Activated T-helper 1 cell treated with anti-CD3 and anti-CD28 coated beads, Interleukin-2, amount 50 U/mL, for 16 hours (primary cell): Measurements from ENCODE around the gene GFRA4.

Experiments used
- DNase-seq, 2 donors: peaks; one replicate each; pipeline ENCODE4 v3.0.0-alpha.2; 2020; ENCODE audit warnings: low read depth in 1 of 2, low spot score in 1 of 2

Gene GFRA4

DNA sequence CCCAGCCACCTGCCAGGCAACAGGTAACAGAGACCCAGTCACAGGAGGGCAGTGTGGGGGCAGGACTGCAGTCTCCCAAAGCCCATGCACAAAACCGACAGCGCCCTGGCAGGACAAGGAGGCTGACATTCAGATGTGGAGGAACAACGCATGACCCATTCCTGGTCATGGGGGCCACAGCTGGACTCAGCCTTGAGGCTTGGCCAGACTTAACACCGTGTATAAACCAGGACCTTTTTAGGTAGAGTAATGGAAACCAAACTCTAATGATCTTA is 8.1 kb downstream of the GFRA4 start:
- no peak for DNase-seq

DNA sequence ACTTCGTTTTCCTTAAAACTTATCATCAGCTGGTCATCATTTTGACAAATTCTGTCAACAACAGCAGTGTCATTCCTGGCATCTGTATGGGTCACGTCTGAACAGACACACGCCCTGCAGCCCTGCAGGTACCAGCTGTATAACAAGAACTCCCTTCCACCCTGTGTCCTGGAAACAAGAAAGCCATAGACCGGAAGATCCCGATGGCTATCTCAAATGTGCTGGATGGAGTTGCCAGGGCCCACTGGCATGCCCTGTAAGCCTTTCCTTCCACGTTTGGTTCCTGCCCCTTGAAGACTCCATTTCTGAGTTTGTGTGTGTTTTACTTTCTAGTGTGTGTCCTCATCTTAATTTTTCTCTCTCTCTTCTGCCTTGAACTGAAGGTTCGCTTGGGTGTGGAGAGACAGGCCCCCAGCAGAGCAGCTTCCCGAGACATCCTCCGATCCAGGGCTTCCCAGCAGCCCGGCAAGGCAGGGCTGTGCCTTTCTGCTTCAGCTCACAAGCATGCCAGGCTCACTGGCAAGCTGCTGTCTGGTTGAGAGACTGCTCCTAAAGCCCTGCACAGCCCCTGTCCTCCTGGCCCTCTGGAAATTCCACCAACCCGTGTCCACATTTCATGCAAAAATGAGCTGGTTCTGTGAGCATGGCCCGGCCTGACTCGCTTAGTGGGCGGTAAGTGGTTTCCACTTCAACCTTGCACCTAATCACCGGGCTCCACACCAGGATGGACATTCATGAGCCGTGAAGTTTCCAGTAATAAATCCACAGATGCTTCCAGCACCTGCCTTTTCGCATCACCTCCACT is 8.7 kb downstream of the GFRA4 start:
- DNase-seq: no peak

GRCh38 chr20:3653921-3654320 is 9.3 kb downstream of the GFRA4 start:
- no peak for DNase-seq

GRCh38 chr20:3652676-3653596 is 10.3 kb downstream of the GFRA4 start:
- no peak for DNase-seq

DNA sequence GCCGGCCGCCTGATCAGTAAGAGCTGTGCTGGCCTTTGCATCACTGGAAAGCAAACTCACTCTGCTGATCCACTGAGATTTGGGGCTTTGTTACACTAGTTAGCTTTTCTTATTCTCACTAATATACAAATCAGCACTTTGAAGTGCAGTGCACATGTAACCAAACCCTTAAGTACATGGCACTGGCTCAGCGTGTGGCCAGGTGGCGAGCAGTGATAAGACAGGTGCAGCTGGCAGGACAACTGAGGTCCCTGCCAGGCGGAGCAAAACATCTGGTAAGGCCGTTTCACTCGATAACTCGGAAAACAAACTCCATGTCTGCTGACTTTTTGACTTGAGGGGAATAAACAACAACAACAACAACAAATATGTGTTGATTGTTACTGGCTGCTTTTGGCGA is 11.0 kb downstream of the GFRA4 start:
- no peak for DNase-seq

DNA sequence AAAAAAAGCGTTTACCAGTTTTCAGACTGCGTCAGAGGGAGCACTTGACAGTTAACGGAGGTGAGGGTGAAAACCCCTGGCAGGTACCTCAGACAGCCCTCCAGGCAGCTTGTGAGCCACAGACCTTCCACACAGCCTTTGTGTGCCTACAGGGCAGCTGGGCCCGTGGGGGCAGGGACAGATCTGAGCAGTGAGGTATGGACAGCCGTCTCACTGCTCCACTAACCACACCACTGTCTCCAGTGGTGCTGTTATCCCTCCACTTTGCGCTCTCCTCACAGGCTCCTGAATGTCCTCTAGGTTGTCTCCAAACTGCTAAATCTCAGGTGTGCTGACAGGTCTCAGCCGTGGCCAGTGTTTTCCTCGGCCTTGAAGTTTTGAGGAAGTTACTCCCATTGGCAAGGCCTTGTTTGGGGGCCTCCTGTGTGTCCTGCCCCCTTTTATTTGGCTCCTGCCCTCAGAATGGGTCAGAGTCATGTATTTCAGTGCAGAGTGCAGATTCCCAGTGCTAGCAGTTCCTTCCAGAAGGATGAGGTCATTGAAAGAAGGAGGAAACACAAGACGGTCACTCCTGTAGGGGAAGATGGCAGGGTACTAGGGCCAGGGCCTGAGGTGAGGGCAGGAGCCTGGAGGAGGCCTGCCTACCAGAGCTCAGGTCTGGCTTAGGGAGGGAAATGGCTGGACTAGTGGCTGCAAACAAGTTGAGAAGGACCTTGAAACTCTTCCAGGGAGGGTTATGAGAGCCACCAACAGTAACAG is 11.8 kb downstream of the GFRA4 start:
- DNase-seq: no peak

- DNase-seq: no peak
Observed at GRCh38 chr20:3648951-3649350, 14.2 kb downstream of the GFRA4 start.

DNA sequence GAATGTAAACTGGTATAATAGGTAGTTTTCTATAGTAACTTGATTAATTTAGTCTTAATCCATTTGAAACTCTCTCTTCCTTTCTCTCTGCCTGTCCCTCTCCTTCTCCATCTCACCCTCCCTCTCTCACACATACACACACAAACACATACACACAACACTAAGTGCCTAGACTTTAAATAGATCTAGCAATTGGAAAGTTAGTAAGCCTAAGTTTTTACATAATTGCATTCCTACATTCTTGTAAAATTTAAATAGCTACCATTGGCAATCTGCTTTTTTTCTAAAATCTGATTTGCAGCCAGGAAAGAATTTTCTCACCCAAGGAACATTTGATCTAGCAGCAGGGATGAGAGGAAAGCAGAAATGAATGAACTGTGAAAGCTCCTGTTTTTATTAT is 15.7 kb downstream of the GFRA4 start:
- DNase-seq: no peak

GRCh38 chr20:3646651-3647050 is 16.5 kb downstream of the GFRA4 start:
- DNase-seq: no peak

- DNase-seq: no peak
Observed at GRCh38 chr20:3646067-3646440, 17.1 kb downstream of the GFRA4 start.

DNA sequence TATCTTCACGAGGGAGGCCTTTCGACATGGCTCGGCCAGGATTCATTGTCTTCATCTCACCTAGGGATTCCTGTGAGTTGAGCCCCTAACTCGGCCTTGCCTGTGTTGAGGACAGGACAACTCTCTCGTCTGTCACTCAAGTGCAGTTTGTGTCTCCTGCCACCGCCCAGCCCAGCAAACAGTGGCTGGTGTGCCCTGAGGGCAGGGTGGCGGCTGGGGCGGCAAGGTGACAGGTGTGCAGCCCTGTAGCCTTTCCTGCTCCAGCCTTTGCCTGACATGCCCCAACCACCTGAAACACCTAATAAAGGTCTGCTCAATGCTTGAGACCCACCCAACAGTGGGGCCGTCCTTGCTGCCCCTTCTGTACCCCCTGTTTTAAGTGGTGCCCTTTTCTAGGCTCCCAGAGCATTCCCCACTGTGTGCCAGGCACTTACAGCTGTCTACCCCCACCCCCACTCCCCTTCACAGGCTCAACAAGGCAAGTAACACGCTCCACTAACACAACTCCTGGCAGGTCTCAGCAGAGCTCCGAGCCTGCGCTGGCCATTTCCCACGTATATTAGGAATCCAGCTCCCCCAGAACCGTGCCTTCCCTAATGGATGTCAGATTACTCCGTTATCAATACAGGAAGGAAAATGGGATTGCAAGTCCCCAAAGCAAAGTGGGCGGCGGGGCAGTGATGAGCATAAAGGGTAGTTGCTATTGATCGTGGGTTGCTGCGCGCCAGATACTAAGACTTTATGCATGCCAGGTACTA is 17.7 kb downstream of the GFRA4 start:
- DNase-seq: no peak

DNA sequence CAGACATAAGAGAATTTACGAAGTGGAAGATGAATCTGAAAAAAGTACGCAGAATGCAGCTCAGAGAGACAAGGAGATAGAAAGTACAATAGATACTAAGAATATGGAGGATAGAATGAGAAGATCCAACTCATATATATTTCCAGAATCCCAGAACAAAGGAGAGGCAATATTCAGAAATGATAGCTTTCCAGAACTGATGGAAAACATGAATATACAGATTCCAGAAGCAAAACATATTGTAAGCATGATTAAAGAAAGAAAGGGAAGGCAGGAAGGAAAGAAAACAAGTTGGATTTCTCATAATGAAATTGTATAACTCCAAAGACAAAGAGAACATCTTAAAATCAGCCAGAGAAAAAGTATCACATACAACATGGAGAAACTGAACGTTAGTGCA is 22.9 kb downstream of the GFRA4 start:
- no peak for DNase-seq

GRCh38 chr20:3635346-3635745 is 27.9 kb downstream of the GFRA4 start:
- DNase-seq: no peak

- no peak for DNase-seq
Observed at GRCh38 chr20:3633913-3634478, 29.2 kb downstream of the GFRA4 start.

- no peak for DNase-seq
Observed at GRCh38 chr20:3632311-3633004, 30.7 kb downstream of the GFRA4 start.

- DNase-seq: no peak
Observed at GRCh38 chr20:3631534-3631933, 31.7 kb downstream of the GFRA4 start.

DNA sequence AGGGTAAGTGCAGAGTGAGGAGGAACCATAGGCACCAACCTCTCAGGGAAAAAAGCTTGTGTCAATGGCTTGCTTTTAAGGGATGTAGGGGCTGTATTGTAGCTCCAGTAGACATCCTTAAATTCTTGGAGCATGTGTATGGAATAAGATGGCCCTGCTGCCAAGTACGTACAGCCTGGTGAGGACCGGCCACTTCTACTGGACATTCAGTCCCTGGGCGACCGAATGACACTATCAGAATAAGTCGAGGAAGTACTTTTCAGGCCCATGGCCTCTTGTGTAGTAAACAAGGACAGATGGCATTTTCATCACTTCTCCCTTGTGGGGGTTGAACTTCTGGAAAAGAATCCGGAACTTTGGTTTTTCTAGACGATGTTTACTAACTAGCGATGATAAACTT is 32.8 kb downstream of the GFRA4 start:
- DNase-seq: no peak

DNA sequence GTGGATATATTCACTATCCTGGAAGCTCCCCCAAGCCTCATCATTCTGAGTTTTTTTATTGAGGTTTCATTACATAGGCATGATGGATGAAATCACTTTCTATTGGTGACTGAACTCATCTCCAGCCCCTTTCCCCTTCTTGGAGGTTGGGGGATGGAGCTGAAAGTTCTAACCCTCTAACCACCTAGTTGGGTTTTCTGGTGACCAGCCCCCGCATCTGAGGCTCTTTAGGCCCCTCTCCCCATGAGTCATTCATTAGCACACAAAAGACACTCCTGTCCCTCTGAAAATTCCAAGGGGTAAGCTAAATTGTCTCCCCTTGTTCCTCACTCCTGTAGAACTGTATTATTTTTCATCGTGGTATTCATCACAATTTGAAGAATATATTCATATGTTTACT is 33.3 kb downstream of the GFRA4 start:
- DNase-seq: no peak

DNA sequence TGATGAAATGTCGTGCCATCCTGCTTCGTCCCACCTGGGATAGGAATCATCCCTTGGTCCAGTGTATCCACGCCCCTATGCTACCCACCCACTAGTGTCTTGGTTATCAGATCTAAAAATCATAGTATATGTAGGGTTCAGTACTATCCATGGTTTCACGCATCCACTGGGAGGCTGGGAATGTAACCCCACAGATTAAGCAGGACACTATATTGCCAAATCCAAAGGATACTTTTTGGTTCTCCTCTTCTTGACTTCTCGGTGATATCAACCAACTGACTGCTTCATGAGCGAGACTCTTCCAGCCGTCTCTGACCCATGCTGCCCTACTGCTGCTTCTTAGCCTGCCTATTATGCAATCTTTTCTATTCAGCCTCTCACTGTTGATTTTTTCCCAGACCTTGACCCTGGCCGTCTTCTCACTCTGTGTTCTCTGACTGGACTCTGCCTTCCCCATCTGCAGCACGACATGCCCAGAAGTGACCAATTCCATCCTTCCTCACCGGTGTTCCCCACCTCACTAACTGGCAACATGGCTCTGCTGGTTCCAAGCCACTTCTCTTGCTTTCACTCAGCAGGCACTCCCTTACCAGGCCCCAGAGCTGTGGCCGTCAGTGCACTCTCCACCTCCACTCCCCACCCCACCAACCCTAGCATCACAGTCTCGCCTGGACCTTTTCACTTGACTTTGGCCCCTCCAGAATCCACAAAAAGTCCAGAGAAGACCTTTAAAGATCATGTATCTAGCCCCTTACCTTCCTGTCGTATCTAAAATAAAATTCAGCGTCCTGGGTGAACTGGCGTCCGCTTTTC is 34.5 kb downstream of the GFRA4 start:
- DNase-seq: no peak
